ENCODE measurements around the gene LHPP.

DNA sequence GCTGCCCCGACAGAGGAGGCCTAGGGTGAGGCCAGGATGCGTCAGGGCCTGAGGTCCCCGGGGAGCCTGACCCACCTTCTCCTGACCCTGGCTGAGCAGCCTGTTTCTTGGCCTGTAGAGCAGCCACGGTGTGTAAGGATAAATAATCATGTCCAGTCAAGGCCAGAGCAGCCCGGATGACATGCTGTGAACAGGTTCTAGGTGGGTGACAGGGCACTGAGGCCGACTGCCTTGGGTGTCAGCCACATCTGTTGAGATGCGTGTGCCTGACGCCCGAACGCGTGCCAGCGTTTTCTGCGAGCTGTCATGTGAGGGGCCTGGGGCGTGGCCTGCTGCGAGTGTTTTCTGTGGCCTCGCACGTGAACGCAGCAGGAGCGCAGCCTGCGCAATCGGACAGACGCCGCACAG lies 164.2 kb downstream of the LHPP start:
- TF ChIP-seq ISL1 (CRISPR knock-in tag; IDR thresholded peaks at IDR 0.05) (no peak), OSR1 (CRISPR knock-in tag; IDR thresholded peaks at IDR 0.05) (no peak), ZFP3 (CRISPR knock-in tag; IDR thresholded peaks at IDR 0.05) (no peak), ARNTL (CRISPR knock-in tag; IDR thresholded peaks at IDR 0.05; ENCODE audit: borderline replicate concordance, low read depth) (no peak)

All from SK-N-SH treated with all-trans-retinoic acid at 6 μM for 48 hours (cell line).